Measurements from ENCODE around the gene ERICH3. TPM values are rescaled to one million over a fixed set of nuclear protein-coding genes. Genes with fewer than 3 reads are reported as not detected.
"Not testable (repeated sequence)": the region's sequence is repeated elsewhere in the genome, so short reads cannot be mapped to it uniquely, and the experiment has no call there.

Gene ERICH3
- polyA plus RNA-seq, 3 donors from 2014 or later: 0.18 TPM; not detected in 2

DNA sequence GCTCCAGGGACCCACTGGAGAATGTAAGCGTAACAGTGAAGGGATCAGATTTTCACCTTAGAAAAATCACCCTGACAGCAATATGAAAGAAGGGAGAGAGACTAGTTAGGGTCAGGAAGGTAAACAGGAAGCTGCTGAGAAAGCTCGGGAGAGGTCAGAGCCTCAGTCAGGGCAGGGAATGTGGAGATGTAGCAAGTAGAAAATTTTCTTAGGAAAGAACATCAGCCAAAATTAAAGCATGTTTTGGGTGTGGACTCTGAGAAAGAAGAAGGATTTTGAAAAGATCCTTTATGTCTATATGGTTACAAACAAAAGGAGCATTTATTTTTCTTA, 16.7 kb upstream of the ERICH3 start:
- no peak for DNase-seq
- peaks cover 0 to 1% of the 10 kb centered on the region in 2 donors for H3K4me1 Mint-ChIP-seq
- no peak overlapping the region for H3K4me3 Mint-ChIP-seq
- H3K9me3 Mint-ChIP-seq: no peaks in the 10 kb centered on the region
- peak overlapping the region in 1 of 6 donors; percentile 69 for H3K27ac Mint-ChIP-seq
- no peaks in the 10 kb centered on the region for H3K27me3 Mint-ChIP-seq (ENCODE audit: low read depth in 3 of 3)
- H3K36me3 Mint-ChIP-seq: no peaks in the 10 kb centered on the region

DNA sequence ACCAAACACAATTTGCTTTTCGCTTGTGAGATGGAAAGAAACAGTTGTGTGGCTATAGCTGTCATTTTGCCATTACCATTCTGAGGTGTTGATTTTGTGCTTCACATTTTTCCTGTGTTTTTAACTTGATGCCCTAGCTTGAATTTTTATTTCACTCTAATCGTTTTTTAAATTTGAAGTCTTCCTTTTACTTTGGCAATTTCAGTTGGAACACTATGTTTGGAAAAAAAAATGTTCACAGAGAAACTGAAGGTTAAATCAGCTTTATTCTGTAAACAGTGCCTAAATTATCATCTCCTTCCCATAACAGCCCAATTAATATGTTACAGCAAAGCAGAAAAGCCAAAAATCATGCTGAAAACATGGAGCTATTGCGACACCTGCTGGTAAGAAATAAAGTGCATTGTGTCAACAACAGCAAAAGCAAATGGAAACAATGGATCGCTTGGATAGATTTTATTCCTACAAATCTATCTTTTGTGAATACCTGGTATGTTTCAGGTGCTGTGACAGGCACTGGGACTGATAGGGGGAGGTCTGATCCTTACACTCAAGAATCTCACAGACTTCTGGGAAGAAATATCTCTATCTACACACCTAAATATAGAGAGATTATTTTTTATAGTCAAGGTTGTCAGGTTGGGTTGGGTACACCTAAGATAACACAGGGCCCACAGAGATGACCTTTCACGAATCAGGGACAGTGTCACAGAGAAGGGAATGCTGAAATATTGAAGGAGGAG, 16.2 kb upstream of the ERICH3 start:
- Mint-ChIP-seq H3K27ac (no peak overlapping the region), H3K4me3 (no peak overlapping the region), H3K4me1 (peaks cover 0 to 1% of the 10 kb centered on the region in 2 donors), H3K27me3 (ENCODE audit: low read depth in 3 of 3) (no peaks in the 10 kb centered on the region), H3K36me3 (no peaks in the 10 kb centered on the region), H3K9me3 (no peaks in the 10 kb centered on the region)
- peak; percentile 38 to 49 (median 49) for DNase-seq

DNA sequence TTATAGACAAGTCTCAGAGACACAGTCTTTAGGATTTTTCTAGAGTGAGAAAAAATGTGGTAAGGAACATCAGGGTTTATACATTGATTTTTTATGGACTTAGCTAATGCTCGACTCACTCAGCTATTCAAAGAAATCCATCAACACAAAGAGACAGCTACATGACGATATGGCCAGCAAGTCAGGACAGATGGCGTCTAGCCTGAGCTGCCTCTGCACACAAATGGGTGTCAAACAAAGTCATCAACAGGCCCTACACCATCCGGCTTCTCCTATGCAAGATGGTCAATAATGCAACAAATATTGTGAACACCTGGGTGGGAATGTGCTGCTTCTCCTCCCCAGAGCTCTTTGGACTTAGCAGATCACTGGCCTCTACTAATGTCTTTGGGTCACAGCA, 13.3 kb upstream of the ERICH3 start:
- no peak overlapping the region for H3K27ac Mint-ChIP-seq
- no peaks in the 10 kb centered on the region for H3K36me3 Mint-ChIP-seq
- H3K4me3 Mint-ChIP-seq: no peak overlapping the region
- H3K9me3 Mint-ChIP-seq: no peaks in the 10 kb centered on the region
- H3K27me3 Mint-ChIP-seq (ENCODE audit: low read depth in 3 of 3): no peaks in the 10 kb centered on the region
- H3K4me1 Mint-ChIP-seq: peaks cover 0 to 1% of the 10 kb centered on the region in 2 donors
- DNase-seq: no peak

DNA sequence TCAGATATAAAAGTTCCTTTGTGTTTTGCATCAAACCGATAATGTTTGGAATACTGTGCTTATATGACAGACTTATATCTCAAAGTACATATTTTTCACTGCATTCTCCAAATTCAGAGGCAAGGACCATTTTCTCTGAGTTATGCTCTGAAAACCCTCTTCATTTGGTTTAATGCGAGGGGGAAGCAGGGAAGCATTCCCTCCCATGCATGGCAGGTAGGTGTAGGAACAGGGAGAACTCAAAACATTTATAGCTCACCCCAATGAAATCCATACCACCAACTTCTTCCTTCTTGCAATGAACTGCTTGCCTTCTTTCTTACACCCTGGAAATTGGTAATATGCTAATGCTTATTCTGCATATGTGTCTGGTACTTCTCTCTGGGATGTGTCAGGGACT, 10.7 kb upstream of the ERICH3 start:
- Mint-ChIP-seq H3K4me3 (no peak overlapping the region), H3K27ac (no peak overlapping the region), H3K36me3 (no peaks in the 10 kb centered on the region), H3K9me3 (no peaks in the 10 kb centered on the region), H3K27me3 (ENCODE audit: low read depth in 3 of 3) (peaks cover 0 to 2% (median 0%) of the 10 kb centered on the region in 3 donors), H3K4me1 (no peaks in the 10 kb centered on the region)
- no peak for DNase-seq

DNA sequence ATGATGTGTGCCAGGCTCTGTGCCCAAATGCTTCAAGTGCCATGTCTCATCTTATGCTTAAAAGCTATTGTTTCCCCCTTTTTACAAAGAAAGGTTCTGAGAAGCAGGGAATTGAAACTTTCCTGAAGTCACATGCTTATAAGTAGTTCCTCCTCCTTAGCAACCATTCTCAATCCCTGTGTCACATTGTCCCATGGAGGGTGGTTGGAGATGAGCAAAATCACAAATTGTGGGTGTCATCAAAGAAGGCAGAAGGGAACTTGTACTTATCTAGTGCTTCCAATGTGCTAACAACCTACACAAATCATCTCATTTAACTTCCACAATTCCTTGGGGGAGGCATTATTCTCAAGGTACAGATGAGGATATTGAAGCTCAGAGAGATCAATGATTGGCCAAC, 10.1 kb upstream of the ERICH3 start:
- no peak overlapping the region for H3K4me3 Mint-ChIP-seq
- DNase-seq: no peak
- H3K27ac Mint-ChIP-seq: no peak overlapping the region
- no peaks in the 10 kb centered on the region for H3K4me1 Mint-ChIP-seq
- no peaks in the 10 kb centered on the region for H3K9me3 Mint-ChIP-seq
- no peaks in the 10 kb centered on the region for H3K36me3 Mint-ChIP-seq
- peaks cover 0 to 4% (median 1%) of the 10 kb centered on the region in 3 donors for H3K27me3 Mint-ChIP-seq (ENCODE audit: low read depth in 3 of 3)

DNA sequence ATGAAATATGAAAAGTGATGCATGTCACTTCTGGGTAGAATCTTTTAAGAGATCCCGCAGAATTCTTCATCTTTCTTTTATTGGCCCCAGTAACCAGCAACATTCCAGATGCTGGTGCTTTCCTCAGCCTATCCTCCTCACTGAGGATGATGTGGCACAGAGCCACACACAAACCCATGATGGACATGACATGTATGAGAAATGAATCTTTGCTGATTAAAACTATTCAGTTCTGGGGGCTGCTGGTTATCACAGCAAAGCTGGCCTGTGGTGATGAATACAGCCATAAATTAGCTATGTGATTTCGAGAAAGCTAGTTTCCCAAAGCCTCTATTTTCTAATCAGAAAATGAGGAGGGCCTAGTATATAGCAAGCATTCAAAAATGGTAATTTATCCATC, 8.3 kb upstream of the ERICH3 start:
- no peaks in the 10 kb centered on the region for H3K36me3 Mint-ChIP-seq
- peaks cover under 1 to 4% (median 2%) of the 10 kb centered on the region in 3 donors for H3K27me3 Mint-ChIP-seq (ENCODE audit: low read depth in 3 of 3)
- H3K27ac Mint-ChIP-seq: no peak overlapping the region
- no peak for DNase-seq
- no peaks in the 10 kb centered on the region for H3K4me1 Mint-ChIP-seq
- no peaks in the 10 kb centered on the region for H3K9me3 Mint-ChIP-seq
- H3K4me3 Mint-ChIP-seq: no peak overlapping the region

DNA sequence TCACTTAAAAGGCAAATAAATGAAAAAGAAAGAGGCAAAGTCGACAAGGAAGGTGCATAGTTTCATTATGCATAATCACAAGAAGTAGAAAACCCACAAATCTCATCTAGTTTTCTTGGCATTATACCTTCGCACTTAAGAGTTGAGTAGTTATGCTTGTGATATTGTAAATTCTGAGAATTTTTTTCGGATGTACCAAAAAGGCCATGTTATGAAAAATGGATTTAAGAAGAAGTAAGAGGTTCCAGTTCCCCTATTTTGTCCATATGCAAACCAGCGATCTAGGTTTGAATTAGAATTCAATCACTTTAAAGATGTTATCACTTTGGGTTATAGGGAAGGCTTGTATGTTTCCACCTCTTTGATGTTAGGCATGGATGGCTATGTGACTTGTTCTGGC, 7.9 kb upstream of the ERICH3 start:
- Mint-ChIP-seq H3K27ac (no peak overlapping the region), H3K4me3 (no peak overlapping the region), H3K4me1 (no peaks in the 10 kb centered on the region), H3K36me3 (no peaks in the 10 kb centered on the region), H3K27me3 (ENCODE audit: low read depth in 3 of 3) (peaks cover 2 to 4% (median 2%) of the 10 kb centered on the region in 3 donors), H3K9me3 (no peaks in the 10 kb centered on the region)
- no peak for DNase-seq

DNA sequence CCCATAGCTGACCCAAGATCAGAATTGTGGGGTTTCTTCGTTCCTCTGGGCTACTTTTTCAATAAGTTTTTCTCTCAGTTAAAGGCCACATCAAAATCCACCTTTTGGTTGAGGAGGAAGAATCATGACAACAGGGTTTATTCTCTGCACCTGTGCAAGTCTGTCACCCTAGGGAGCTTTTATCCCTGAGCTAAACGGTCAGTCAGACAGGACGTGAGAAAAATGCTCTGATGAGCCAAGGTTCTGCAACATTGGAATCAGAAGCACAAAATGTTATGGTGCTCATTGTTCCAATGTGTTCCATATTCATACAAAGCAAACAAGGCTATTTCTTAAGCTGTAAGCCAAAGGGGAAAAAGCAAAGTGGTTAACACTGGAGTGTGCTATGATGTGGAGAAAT, 7.4 kb upstream of the ERICH3 start:
- Mint-ChIP-seq H3K9me3 (no peaks in the 10 kb centered on the region), H3K36me3 (no peaks in the 10 kb centered on the region), H3K27ac (no peak overlapping the region), H3K4me3 (no peak overlapping the region), H3K4me1 (no peaks in the 10 kb centered on the region), H3K27me3 (ENCODE audit: low read depth in 3 of 3) (peaks cover 4 to 6% (median 4%) of the 10 kb centered on the region in 3 donors)
- no peak for DNase-seq

DNA sequence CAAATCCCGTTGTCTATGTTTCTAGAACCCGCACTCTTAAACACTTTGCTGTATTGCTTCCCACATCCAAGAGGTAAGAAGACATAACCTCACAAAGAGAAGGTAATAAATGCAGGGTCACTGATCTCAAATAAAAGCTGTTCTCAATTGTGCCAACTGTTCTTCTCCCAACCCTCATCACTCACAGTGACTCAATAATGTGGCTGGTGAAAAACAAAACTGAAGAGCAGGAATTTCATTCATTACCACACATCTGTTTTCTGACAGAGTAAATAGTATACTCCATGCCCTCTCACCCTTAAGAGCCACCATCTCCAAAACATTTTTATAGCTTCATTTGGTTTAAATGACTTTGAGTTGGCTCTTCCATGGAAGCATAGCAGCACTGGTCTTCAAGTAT, 6.2 kb upstream of the ERICH3 start:
- H3K4me3 Mint-ChIP-seq: no peak overlapping the region
- no peak overlapping the region for H3K27ac Mint-ChIP-seq
- no peaks in the 10 kb centered on the region for H3K4me1 Mint-ChIP-seq
- H3K9me3 Mint-ChIP-seq: no peaks in the 10 kb centered on the region
- no peaks in the 10 kb centered on the region for H3K36me3 Mint-ChIP-seq
- peaks cover 5 to 9% (median 8%) of the 10 kb centered on the region in 3 donors for H3K27me3 Mint-ChIP-seq (ENCODE audit: low read depth in 3 of 3)
- no peak for DNase-seq

DNA sequence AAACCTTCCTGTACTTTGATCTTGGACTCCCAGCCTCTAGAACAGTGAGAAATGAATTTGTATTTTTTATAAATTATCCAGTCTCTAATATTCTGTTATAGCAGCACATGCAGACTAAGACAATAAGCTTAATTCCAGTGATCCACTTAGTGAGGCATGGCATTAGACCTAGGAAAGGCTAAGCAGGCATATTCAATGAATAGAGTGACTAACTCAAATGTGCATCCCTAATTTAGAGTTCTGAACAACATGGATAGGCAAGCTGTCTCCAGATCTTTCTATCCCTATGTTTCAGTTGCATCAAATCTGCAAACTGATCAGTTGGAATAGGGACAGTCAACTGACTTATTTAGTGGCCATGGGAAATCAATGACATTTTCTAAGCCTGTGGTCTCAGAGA, 4.3 kb upstream of the ERICH3 start:
- no peak for DNase-seq
- Mint-ChIP-seq H3K27me3 (ENCODE audit: low read depth in 3 of 3) (peaks cover 11 to 16% (median 12%) of the 10 kb centered on the region in 3 donors), H3K9me3 (peaks cover 0 to under 1% (median 0%) of the 10 kb centered on the region in 6 donors), H3K27ac (no peak overlapping the region), H3K4me1 (no peaks in the 10 kb centered on the region), H3K4me3 (no peak overlapping the region), H3K36me3 (no peaks in the 10 kb centered on the region)

DNA sequence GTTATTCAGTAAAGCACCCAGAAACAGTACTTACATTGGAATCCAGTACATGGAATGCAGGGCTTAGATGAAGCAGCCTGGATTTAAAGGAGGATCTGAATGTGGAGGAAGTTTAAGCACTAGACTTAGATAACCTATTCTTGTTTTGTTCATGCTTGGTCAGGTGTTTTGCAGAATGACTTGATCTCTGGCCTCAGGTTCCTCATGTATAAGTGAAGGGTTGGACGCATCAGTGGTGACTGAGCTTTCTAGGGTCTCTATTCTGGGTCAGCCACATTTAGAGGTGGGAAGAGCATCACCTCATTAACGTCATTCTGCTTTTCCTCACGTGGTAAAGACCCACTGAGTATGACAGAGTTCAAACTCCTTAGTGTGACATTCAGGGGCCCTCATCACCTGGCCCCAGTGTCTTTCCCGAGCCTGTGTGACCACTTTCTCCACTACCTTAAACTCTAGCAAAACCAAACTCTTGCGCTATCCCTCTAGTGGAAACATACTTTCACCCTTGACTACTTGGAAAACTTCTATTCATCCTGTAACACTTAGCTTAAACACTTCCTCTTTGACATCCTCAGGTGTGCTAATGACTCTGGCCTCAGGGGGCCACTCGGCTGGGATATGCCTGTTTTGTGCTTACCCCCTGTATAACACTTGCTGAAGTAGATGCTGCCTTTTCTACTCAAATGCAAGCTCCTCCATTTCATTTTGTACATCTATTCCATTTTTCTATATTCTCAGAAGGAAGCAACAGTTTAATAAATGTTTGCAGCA, 871 bp upstream of the ERICH3 start:
- Mint-ChIP-seq H3K9me3 (peaks cover 4 to 14% (median 9%) of the 10 kb centered on the region in 6 donors), H3K36me3 (no peaks in the 10 kb centered on the region), H3K4me3 (no peak overlapping the region), H3K4me1 (no peaks in the 10 kb centered on the region), H3K27ac (no peak overlapping the region), H3K27me3 (ENCODE audit: low read depth in 3 of 3) (peaks cover 13 to 22% (median 15%) of the 10 kb centered on the region in 3 donors)
- no peak for DNase-seq

DNA sequence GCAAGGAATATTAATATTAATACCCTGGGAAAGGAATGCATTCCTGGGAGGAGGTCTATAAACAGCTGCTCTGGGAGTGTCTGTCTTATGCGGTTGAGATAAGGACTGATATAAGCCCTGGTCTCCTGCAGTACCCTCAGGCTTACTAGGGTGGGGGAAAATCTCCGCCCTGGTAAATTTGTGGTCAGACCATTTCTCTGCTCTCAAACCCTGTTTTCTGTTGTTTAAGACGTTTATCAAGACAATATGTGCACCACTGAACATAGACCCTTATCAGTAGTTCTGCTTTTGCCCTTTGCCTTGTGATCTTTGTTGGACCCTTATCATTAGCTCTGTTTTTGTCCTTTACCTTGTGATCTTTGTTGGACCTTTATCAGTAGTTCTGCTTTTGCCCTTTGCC, 2.7 kb downstream of the ERICH3 start:
- not testable (repeated sequence) for H3K27ac Mint-ChIP-seq, H3K4me3 Mint-ChIP-seq, H3K36me3 Mint-ChIP-seq, DNase-seq, H3K4me1 Mint-ChIP-seq
- Mint-ChIP-seq H3K27me3 (ENCODE audit: low read depth in 3 of 3) (peaks cover 12 to 15% (median 13%) of the 10 kb centered on the region in 3 donors), H3K9me3 (peaks cover 6 to 16% (median 9%) of the 10 kb centered on the region in 6 donors)

DNA sequence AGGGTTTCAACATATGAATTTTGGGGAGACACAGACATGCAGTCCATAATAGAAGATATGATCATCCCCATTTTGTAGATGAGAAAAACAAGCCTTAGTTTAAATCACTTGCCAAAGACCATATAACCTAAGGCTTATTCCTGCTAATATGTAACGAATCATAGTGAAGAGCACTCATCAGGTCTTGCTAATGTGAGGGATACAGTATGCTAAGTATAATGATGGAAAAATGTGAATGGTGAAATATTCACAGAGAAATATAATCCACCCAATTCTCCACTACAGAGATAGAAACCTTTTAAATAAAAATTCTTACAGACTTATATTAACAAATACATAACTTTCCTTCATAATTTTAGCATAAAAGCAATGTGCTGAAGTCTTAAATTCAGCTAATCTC, 18.9 kb downstream of the ERICH3 start:
- Mint-ChIP-seq H3K4me1 (no peaks in the 10 kb centered on the region), H3K4me3 (no peak overlapping the region), H3K27me3 (ENCODE audit: low read depth in 3 of 3) (peaks cover 0 to 5% (median 3%) of the 10 kb centered on the region in 3 donors), H3K9me3 (peaks cover 0 to 5% (median 0%) of the 10 kb centered on the region in 6 donors), H3K36me3 (no peaks in the 10 kb centered on the region), H3K27ac (no peak overlapping the region)
- DNase-seq: no peak

DNA sequence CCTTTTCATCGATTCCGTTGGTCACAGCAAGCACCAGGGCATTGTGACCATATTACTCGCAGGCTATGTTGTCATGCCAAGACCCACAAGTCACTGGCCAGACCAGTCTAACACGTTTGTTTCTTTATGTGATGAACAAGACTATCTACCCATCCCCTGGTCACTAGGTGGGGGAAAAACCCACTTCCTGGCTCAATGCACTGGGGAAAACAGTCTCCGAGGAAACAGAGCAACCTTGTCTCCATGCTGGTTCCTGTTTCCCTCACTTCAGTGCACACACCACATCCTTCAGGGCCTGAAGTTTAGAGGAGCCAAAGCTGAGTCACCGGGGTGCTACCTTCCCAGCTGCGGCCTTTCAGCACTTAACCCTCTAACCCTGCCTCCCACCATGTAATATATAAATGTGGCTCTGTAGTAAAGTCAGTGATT, 20.9 kb downstream of the ERICH3 start:
- H3K4me3 Mint-ChIP-seq: no peak overlapping the region
- H3K9me3 Mint-ChIP-seq: peaks cover 0 to 3% (median 0%) of the 10 kb centered on the region in 6 donors
- no peak overlapping the region for H3K27ac Mint-ChIP-seq
- H3K36me3 Mint-ChIP-seq: no peaks in the 10 kb centered on the region
- no peak for DNase-seq
- H3K4me1 Mint-ChIP-seq: no peaks in the 10 kb centered on the region
- H3K27me3 Mint-ChIP-seq (ENCODE audit: low read depth in 3 of 3): peaks cover 0 to 5% (median 0%) of the 10 kb centered on the region in 3 donors
